Measurements from ENCODE around the gene IL12B. TPM values are rescaled to one million over a fixed set of nuclear protein-coding genes. Genes with fewer than 3 reads are reported as not detected.
"Not testable (repeated sequence)": the region's sequence is repeated elsewhere in the genome, so short reads cannot be mapped to it uniquely, and the experiment has no call there.

The IL12B gene
- total RNA-seq, 1 experiment from 2014 or later: not detected

DNA sequence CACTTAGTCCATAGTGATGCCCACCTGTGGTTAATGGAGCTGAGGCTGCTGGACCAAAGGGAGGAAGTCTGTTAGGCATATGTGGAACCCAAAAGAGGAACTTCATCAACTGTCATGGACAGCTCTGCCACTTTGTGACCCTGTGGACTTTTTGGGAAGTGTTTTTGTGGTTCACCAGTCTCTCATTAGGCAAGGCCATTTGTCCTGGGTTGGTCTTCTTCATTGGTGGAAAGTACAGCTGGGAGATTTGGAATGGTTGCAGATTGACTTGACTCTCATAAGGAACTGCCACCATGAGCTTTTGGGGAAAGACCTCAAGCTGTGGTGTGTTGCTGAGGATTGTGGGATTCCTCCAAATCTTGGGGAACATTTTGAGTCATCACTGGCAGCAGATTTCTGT, 31.9 kb upstream of the IL12B start:
- no peaks in the 10 kb centered on the region for H3K9me3 Mint-ChIP-seq (ENCODE audit: unreplicated experiment)
- no peaks in the 10 kb centered on the region for H3K36me3 ChIP-seq (ENCODE audit: control insufficient read depth, insufficient read depth, low read length)
- no peak for DNase-seq
- H3K9me3 ChIP-seq: no peaks in the 10 kb centered on the region
- intact Hi-C loops (cut with micrococcal nuclease; ENCODE audit: unreplicated experiment): no loop called here
- BruUV-seq (replicated peaks): no TSS peak
- no peaks in the 10 kb centered on the region for H3K36me3 Mint-ChIP-seq (ENCODE audit: insufficient read depth, unreplicated experiment)
- TF ChIP-seq, protein P1, sequence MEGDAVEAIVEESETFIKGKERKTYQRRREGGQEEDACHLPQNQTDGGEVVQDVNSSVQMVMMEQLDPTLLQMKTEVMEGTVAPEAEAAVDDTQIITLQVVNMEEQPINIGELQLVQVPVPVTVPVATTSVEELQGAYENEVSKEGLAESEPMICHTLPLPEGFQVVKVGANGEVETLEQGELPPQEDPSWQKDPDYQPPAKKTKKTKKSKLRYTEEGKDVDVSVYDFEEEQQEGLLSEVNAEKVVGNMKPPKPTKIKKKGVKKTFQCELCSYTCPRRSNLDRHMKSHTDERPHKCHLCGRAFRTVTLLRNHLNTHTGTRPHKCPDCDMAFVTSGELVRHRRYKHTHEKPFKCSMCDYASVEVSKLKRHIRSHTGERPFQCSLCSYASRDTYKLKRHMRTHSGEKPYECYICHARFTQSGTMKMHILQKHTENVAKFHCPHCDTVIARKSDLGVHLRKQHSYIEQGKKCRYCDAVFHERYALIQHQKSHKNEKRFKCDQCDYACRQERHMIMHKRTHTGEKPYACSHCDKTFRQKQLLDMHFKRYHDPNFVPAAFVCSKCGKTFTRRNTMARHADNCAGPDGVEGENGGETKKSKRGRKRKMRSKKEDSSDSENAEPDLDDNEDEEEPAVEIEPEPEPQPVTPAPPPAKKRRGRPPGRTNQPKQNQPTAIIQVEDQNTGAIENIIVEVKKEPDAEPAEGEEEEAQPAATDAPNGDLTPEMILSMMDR (IDR thresholded peaks at IDR 0.05; ENCODE audit: insufficient read depth in 1 of 2, low read depth in 1 of 2, low read length in 1 of 2, severe bottlenecking in 1 of 2, unreplicated experiment in 1 of 2): no peak
- H3K4me3 ChIP-seq (ENCODE audit: low read depth, low read length): no peak overlapping the region
- no peaks in the 10 kb centered on the region for H3K4me1 Mint-ChIP-seq (ENCODE audit: low read depth, unreplicated experiment)
- no peak overlapping the region for H3K4me3 Mint-ChIP-seq (ENCODE audit: unreplicated experiment)
- POLR2A ChIA-PET: no interaction called here
- H3K4me1 ChIP-seq: no peaks in the 10 kb centered on the region
- no peaks in the 10 kb centered on the region for H3K27me3 ChIP-seq (replicated peaks; ENCODE audit: control insufficient read depth, insufficient read depth, low read length)
- H3K27ac Mint-ChIP-seq (ENCODE audit: unreplicated experiment): no peak overlapping the region
- CTCF ChIA-PET: no interaction called here
- peaks cover 2% of the 10 kb centered on the region for H3K27me3 Mint-ChIP-seq (ENCODE audit: insufficient read depth, unreplicated experiment)

DNA sequence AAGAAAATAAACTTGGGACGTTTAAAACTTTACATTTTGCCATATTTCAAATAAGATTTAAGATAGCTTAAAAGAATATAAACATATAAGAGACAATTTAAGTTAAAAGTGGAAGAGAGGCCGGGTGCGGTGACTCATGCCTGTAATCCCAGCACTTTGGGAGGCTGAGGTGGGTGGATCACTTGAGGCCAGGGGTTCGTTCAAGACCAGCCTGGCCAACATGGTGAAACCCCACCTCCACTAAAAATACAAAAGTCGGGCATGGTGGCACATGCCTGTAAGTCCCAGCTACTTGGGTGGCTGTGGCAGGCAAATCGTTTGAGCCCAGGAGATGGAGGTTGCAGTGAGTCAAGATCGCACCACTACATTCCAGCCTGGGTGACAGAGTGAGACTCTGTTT, 29.6 kb upstream of the IL12B start:
- intact Hi-C loops (cut with micrococcal nuclease; ENCODE audit: unreplicated experiment); H3K9me3 Mint-ChIP-seq (ENCODE audit: unreplicated experiment); BruUV-seq (replicated peaks); H3K4me1 Mint-ChIP-seq (ENCODE audit: low read depth, unreplicated experiment); H3K36me3 Mint-ChIP-seq (ENCODE audit: insufficient read depth, unreplicated experiment); DNase-seq; H3K27ac Mint-ChIP-seq (ENCODE audit: unreplicated experiment); POLR2A ChIA-PET; H3K4me3 ChIP-seq (ENCODE audit: low read depth, low read length); CTCF ChIA-PET; H3K27me3 ChIP-seq (replicated peaks; ENCODE audit: control insufficient read depth, insufficient read depth, low read length); H3K36me3 ChIP-seq (ENCODE audit: control insufficient read depth, insufficient read depth, low read length); H3K4me3 Mint-ChIP-seq (ENCODE audit: unreplicated experiment); H3K4me1 ChIP-seq; H3K9me3 ChIP-seq: not testable (repeated sequence)
- H3K27me3 Mint-ChIP-seq (ENCODE audit: insufficient read depth, unreplicated experiment): peaks cover 14% of the 10 kb centered on the region

DNA sequence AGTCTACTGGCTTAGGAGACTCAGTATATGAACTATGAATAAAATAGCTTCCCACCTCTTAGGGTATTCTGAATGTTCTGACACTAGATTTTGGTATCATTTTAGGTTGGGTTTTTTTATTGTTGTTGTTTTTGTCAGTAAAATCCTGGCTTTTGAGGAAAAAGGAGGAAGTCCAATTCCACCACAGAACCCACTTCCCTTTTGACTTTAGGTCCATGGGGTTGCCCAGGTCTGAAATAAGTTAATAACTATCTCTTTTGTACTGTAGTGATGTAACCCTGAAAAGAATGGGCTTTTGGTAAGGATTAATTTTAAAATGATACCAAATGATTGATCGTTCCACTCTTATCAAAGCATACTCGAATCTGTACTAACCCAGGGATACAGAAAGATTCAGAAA, 29.1 kb upstream of the IL12B start:
- Mint-ChIP-seq H3K9me3 (ENCODE audit: unreplicated experiment) (no peaks in the 10 kb centered on the region), H3K27me3 (ENCODE audit: insufficient read depth, unreplicated experiment) (peaks cover 14% of the 10 kb centered on the region), H3K36me3 (ENCODE audit: insufficient read depth, unreplicated experiment) (no peaks in the 10 kb centered on the region), H3K27ac (ENCODE audit: unreplicated experiment) (no peak overlapping the region), H3K4me1 (ENCODE audit: low read depth, unreplicated experiment) (no peaks in the 10 kb centered on the region), H3K4me3 (ENCODE audit: unreplicated experiment) (no peak overlapping the region)
- intact Hi-C loops (cut with micrococcal nuclease; ENCODE audit: unreplicated experiment): no loop called here
- H3K27me3 ChIP-seq (replicated peaks; ENCODE audit: control insufficient read depth, insufficient read depth, low read length): no peaks in the 10 kb centered on the region
- POLR2A ChIA-PET: no interaction called here
- no peak overlapping the region for H3K4me3 ChIP-seq (ENCODE audit: low read depth, low read length)
- no peak for DNase-seq
- H3K4me1 ChIP-seq: no peaks in the 10 kb centered on the region
- BruUV-seq (replicated peaks): no TSS peak
- H3K9me3 ChIP-seq: no peaks in the 10 kb centered on the region
- TF ChIP-seq, protein P1 (IDR thresholded peaks at IDR 0.05; ENCODE audit: insufficient read depth in 1 of 2, low read depth in 1 of 2, low read length in 1 of 2, severe bottlenecking in 1 of 2, unreplicated experiment in 1 of 2): no peak
- CTCF ChIA-PET: no interaction called here
- no peaks in the 10 kb centered on the region for H3K36me3 ChIP-seq (ENCODE audit: control insufficient read depth, insufficient read depth, low read length)

DNA sequence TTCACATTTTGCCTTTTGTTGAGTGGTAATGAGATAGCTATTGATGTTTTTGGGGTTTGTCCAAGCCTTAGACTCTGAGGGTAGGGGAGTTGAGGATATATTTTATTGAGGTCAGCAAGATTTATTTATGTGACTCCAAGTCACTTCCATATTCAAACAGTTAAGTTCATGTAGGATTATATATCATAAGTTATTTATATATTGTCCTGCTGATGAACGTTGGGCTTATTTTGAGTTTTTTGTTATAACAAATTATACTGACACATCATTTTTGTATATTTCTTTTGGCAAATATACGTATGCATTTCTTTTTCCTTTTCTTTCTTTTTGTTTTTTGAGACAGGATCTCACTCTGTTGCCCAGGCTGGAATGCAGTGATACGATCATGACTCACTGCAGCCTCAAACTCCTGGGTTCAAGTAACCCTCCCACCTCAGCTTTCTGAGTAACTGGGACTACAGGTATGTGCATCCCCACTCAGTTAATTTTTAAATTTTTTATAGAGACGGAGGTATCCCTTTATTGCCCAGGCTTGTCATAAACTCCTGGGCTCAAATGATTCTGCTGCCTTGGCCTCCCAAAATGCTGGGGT, 23.5 kb upstream of the IL12B start:
- no peaks in the 10 kb centered on the region for H3K4me1 ChIP-seq
- no peak overlapping the region for H3K4me3 ChIP-seq (ENCODE audit: low read depth, low read length)
- Mint-ChIP-seq H3K27ac (ENCODE audit: unreplicated experiment) (no peak overlapping the region), H3K9me3 (ENCODE audit: unreplicated experiment) (no peaks in the 10 kb centered on the region), H3K36me3 (ENCODE audit: insufficient read depth, unreplicated experiment) (no peaks in the 10 kb centered on the region), H3K4me3 (ENCODE audit: unreplicated experiment) (no peak overlapping the region), H3K27me3 (ENCODE audit: insufficient read depth, unreplicated experiment) (peaks cover 16% of the 10 kb centered on the region), H3K4me1 (ENCODE audit: low read depth, unreplicated experiment) (no peaks in the 10 kb centered on the region)
- intact Hi-C loops (cut with micrococcal nuclease; ENCODE audit: unreplicated experiment): no loop called here
- H3K27me3 ChIP-seq (replicated peaks; ENCODE audit: control insufficient read depth, insufficient read depth, low read length): no peaks in the 10 kb centered on the region
- DNase-seq: no peak
- BruUV-seq (replicated peaks): no TSS peak
- ChIA-PET CTCF (interaction anchor here (0.7 kb wide), 1 partner anchor 19 kb away, joined by 3 read pairs; no protein-coding TSS in a partner anchor), POLR2A (no interaction called here)
- TF ChIP-seq, protein P1 (IDR thresholded peaks at IDR 0.05; ENCODE audit: insufficient read depth in 1 of 2, low read depth in 1 of 2, low read length in 1 of 2, severe bottlenecking in 1 of 2, unreplicated experiment in 1 of 2): no peak
- no peaks in the 10 kb centered on the region for H3K36me3 ChIP-seq (ENCODE audit: control insufficient read depth, insufficient read depth, low read length)
- H3K9me3 ChIP-seq: no peaks in the 10 kb centered on the region

DNA sequence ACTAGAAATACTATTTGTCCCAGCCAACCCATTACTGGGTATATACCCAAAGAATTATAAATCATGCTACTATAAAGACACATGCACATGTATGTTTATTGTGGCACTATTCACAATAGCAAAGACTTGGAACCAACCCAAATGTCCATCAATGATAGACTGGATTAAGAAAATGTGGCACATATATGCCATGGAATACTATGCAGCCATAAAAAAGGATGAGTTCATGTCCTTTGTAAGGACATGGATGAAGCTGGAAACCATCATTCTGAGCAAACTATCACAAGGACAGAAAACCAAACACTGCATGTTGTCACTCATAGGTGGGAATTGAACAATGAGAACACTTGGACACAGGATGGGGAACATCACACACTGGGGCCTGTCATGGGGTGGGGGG, 20.4 kb upstream of the IL12B start:
- H3K9me3 Mint-ChIP-seq (ENCODE audit: unreplicated experiment); H3K4me3 Mint-ChIP-seq (ENCODE audit: unreplicated experiment); H3K36me3 Mint-ChIP-seq (ENCODE audit: insufficient read depth, unreplicated experiment); H3K4me1 ChIP-seq; H3K27me3 ChIP-seq (replicated peaks; ENCODE audit: control insufficient read depth, insufficient read depth, low read length); H3K27ac Mint-ChIP-seq (ENCODE audit: unreplicated experiment); POLR2A ChIA-PET; H3K4me1 Mint-ChIP-seq (ENCODE audit: low read depth, unreplicated experiment); H3K9me3 ChIP-seq; BruUV-seq (replicated peaks); DNase-seq; H3K4me3 ChIP-seq (ENCODE audit: low read depth, low read length); H3K36me3 ChIP-seq (ENCODE audit: control insufficient read depth, insufficient read depth, low read length); intact Hi-C loops (cut with micrococcal nuclease; ENCODE audit: unreplicated experiment): not testable (repeated sequence)
- CTCF ChIA-PET: interaction anchor here (0.7 kb wide), 1 partner anchor 140 kb away, joined by 8 read pairs; no protein-coding TSS in a partner anchor
- peaks cover 18% of the 10 kb centered on the region for H3K27me3 Mint-ChIP-seq (ENCODE audit: insufficient read depth, unreplicated experiment)

All from Caco-2 (cell line).